Measurements from ENCODE around the gene SLC39A11.

- TF ChIP-seq CTCF (IDR thresholded peaks at IDR 0.05) (no peak), POLR2A (IDR thresholded peaks at IDR 0.05) (no peak)
Measured at GRCh38 chr17:73096211-73096610, 3.7 kb upstream of the SLC39A11 start.
